Fibroblast of villous mesenchyme (primary cell): Measurements from ENCODE around the gene THAP8. TPM values are rescaled to one million over a fixed set of nuclear protein-coding genes. Genes with fewer than 3 reads are reported as not detected.
A peak's percentile ranks its signal among the peaks of the same experiment; 100 is the strongest.
"Not testable (repeated sequence)": the region's sequence is repeated elsewhere in the genome, so short reads cannot be mapped to it uniquely, and the experiment has no call there.

Experiments used
- DNase-seq: peaks from one replicate; pipeline ENCODE4 v3.0.0-alpha.2; 2010; ENCODE audit warnings: low read depth
- H3K4me3 ChIP-seq: 2 replicates; pipeline ENCODE4 v1.5.1; 2011; ENCODE audit warnings: low read depth, mild to moderate bottlenecking, low read length
- total RNA-seq: library from RNA; depleted of rRNA; stranded (reverse); fragments of >200 nt; gene quantifications from 2 replicates; pipeline ENCODE4 v1.2.3, GENCODE V29; 2012
- TF ChIP-seq, protein P1 (sequence below): IDR thresholded peaks from 2 replicates; pipeline ENCODE4 v1.5.1; 2012; ENCODE audit warnings: low read depth, mild to moderate bottlenecking, low read length; ENCODE audit not compliant: insufficient read depth

THAP8 gene
- total RNA-seq, 1 donor: 4.3 TPM

DNA sequence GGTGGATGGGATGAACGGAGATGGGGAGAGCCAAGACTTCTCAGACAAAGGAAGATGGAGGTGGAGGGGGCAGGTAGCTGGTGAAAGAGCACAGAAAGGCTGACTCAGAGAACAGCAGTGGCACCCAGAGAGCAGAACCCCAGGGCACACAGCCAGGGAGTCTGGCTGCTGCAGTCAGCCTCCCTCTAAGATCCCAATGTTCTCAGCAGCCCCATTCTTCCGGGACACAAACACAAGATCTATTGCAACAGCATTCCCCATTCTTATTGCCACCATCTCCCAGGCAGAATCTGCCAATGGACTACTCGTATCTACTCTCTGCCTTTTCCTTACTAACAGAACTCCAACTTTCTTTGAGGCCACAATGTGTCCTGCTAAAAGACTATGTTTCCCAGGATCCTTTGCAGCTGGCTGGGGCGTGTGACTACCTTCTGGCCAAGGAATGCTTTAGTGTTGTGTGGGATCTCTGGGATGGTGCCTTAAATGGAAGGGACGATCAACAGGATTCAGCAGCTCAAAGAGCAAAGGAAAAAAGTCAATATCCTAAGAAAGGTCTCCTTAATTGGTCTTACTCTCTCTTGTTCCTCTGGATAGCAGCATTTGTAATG lies 7.5 kb downstream of the THAP8 start:
- TF ChIP-seq, protein P1, sequence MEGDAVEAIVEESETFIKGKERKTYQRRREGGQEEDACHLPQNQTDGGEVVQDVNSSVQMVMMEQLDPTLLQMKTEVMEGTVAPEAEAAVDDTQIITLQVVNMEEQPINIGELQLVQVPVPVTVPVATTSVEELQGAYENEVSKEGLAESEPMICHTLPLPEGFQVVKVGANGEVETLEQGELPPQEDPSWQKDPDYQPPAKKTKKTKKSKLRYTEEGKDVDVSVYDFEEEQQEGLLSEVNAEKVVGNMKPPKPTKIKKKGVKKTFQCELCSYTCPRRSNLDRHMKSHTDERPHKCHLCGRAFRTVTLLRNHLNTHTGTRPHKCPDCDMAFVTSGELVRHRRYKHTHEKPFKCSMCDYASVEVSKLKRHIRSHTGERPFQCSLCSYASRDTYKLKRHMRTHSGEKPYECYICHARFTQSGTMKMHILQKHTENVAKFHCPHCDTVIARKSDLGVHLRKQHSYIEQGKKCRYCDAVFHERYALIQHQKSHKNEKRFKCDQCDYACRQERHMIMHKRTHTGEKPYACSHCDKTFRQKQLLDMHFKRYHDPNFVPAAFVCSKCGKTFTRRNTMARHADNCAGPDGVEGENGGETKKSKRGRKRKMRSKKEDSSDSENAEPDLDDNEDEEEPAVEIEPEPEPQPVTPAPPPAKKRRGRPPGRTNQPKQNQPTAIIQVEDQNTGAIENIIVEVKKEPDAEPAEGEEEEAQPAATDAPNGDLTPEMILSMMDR: no peak
- peak; percentile 30 for DNase-seq
- H3K4me3 ChIP-seq: no peak overlapping the region

DNA sequence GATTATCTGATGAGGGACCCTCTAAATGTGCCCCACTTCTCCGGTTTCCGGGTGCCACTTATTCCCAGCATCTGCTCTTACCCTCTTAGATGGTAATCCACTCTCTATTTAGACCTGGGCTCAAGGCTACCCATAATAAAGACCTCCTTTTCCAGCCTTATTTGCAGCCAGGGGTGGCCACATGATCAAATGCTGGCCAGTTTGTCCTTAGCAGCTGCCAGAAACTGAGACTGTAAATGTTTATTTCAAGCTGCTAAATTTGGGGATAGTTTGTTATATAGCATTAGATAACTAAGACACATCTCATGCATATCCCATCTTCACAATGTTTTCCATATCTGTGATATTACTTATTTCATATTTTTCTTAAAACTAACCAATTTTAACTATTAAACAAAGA lies 10.1 kb downstream of the THAP8 start:
- TF ChIP-seq, protein P1: no peak
- DNase-seq: no peak
- no peak overlapping the region for H3K4me3 ChIP-seq

DNA sequence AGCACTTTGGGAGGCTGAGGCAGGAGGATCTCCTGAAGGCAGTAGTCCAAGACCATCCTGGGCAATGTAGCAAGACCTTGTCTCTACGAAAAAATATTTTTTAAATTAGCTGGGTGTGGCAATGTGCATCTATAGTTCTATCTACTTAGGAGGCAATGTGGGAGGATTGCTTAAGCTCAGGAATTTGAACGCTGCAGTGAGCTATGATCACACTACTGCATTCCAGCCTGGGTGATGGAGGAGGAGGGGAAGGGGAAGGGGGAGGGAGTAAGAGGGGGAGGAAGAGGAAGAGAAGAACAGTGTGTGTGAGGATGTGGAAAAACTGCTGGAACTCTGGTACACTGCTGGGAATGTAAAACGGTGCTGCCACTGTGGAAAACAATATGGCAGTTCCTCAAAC lies 12.3 kb downstream of the THAP8 start:
- TF ChIP-seq, protein P1: no peak
- no peak overlapping the region for H3K4me3 ChIP-seq
- DNase-seq: peak; percentile 90

DNA sequence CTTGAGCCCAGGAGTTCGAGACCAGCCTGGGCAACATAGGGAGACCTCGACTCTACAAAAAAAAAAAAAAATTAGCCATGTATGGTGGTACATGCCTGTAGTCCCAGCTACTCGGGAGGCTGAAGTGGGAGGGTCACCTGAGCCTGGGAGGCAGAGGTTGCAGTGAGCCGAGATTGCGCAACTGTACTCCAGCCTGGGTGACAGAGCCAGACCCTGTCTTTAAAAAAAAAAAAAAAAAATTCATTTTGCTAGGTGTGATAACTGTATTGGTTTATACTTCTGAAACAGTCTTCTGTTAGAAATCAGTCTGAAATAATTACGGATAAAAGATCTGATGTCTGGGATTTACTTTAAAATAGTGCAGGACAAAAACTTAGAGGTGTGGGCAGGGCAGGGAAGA lies 13.0 kb downstream of the THAP8 start:
- not testable (repeated sequence) for DNase-seq, H3K4me3 ChIP-seq

DNA sequence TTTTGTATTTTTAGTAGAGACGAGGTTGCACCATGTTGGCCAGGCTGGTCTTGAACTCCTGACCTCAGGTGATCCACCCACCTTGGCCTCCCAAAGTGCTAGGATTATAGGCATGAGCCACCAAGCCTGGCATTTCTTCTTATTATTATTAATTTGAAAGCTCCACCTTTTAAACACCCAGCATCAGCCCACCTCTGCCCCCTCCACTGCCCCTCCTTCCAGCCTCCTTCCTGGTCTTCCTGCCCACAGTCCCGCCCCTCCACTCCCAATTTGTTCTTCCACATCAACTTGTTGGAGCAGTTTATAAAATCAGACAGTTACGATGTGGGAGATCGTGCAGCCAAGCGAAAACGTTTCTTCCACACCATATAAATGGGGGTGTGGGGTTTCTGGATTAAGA lies 13.6 kb downstream of the THAP8 start:
- no peak overlapping the region for H3K4me3 ChIP-seq
- no peak for DNase-seq
- TF ChIP-seq, protein P1: no peak

DNA sequence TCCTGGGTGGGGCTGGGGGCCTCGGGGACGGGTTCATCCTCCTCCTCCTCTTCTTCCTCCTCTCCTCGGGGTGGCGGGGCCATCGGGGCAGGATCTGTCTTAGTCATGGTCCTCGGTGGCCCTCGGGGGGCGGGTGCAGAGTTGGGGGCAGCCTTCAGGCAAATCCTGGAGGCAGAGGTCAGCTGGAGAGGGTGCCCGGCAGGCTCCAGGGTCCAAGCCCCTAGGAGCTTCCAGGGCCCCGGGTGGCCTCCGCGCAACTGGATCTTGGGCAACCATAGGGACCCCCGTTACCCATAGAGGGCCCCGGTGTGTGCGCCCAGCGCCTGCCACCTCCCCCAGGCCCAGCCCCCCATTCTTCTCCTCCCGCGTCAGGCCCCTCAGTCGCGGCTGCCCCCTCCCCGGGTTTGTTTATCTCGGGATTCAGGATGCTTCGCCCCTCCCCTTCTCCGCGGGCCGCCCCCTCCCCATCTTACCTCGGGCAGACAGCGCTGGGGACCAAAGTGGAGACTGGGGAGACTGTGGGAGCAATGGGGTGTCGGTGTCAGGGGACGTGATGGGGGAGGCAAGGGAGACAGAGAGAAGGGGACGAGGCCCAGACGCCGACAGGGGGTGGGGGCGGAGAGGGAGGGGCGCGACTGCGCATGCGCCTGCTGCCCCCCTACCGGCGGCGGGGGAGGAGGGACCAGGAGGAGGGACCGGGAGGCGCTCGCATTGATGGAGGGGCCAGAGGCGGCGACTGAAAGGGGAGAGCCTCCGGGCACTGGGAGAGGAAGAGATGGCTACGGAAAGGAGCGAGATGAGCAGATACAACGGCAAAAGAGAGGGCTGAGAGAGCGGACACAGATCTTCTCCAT lies 21.6 kb downstream of the THAP8 start, which contains the start of gene CLIP3:
Gene CLIP3 (minus strand): TSS at position 623 of the 854 bp plus-strand sequence. CDS start 516 bp downstream, at position 107.
- H3K4me3 ChIP-seq: peak within 1 kb of the TSS; percentile 85
- TF ChIP-seq, protein P1: no peak
- DNase-seq: peak; percentile 60

DNA sequence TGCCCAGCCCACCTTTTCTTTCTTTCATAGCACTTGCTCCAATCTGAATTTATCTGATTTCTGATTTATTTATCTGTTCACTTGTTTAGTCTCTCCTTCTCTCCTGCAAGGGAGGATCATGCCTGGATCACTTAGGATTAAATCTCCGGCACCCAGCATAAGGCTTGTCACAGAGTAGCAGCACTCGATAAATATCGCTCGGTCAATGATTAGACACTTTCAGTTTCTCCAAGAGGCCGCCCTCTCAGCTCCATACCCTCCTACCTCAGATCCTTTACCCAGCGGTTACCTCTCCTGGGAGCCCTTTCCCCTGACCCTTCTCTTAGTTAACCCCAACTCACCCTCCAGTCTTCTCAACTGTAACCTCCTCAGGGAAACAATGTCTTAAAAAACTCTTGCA lies 22.8 kb downstream of the THAP8 start:
- TF ChIP-seq, protein P1: no peak
- DNase-seq: no peak
- no peak overlapping the region for H3K4me3 ChIP-seq
